Upper lobe of left lung (tissue), 6 donors: ENCODE data around the gene AHRR. TPM values are rescaled to one million over a fixed set of nuclear protein-coding genes. Genes with fewer than 3 reads are reported as not detected.
A peak's percentile ranks its signal among the peaks of the same experiment; 100 is the strongest.

Experiments used
- ATAC-seq, 2 donors: fragments of 200-7000 bp; cut with Tn5 transposase; one replicate each; pipeline ENCODE4 v1.9.1; 2022; ENCODE audit warnings: mild to moderate bottlenecking in 2 of 2, moderate library complexity in 2 of 2; ENCODE audit not compliant: low FRiP score in 2 of 2
- DNase-seq, 2 donors: peaks; one replicate each; pipeline ENCODE4 v3.0.0-alpha.2; 2019 to 2020
- H3K27ac ChIP-seq, 4 donors: fragments of 200-600 bp; sonication (generic); one replicate each; pipeline ENCODE4 v1.5.1; 2016 to 2019
- H3K27me3 ChIP-seq, 4 donors: fragments of 200-600 bp; sonication (generic); one replicate each; pipeline ENCODE4 v1.5.1; 2017 to 2019
- H3K36me3 ChIP-seq, 4 donors: fragments of 200-600 bp; sonication (generic); one replicate each; pipeline ENCODE4 v1.5.1; 2016 to 2019
- H3K4me1 ChIP-seq, 4 donors: fragments of 200-600 bp; sonication (generic); one replicate each; pipeline ENCODE4 v1.5.1; 2018 to 2019
- H3K4me3 ChIP-seq, 4 donors: fragments of 200-600 bp; sonication (generic); one replicate each; pipeline ENCODE4 v1.5.1; 2017 to 2019; ENCODE audit warnings: mild to moderate bottlenecking in 2 of 4, moderate library complexity in 1 of 4
- H3K9me3 ChIP-seq, 4 donors: fragments of 200-600 bp; sonication (generic); one replicate each; pipeline ENCODE4 v1.5.1; 2018 to 2019
- CTCF ChIP-seq, 6 experiments: fragments of 450-650 bp in 4 of 6; fragments of 200-600 bp in 2 of 6; sonication (generic) in 2 of 6; IDR thresholded peaks; one replicate each; pipeline ENCODE4 v1.5.1; 2016 to 2019; ENCODE audit warnings: antibody characterized with exemption in 6 of 6
- EP300 ChIP-seq, 4 donors: sonication (generic); formaldehyde crosslinking; IDR thresholded peaks; one replicate each; pipeline ENCODE4 v1.5.1; 2017; ENCODE audit warnings: antibody characterized with exemption in 4 of 4, control low read depth in 2 of 4
- POLR2A ChIP-seq, 4 donors: fragments of 450-650 bp; IDR thresholded peaks; one replicate each; pipeline ENCODE4 v1.5.1; 2016 to 2017; ENCODE audit warnings: antibody characterized with exemption in 4 of 4, mild to moderate bottlenecking in 2 of 4
- POLR2AphosphoS5 ChIP-seq, 2 donors: sonication (generic); formaldehyde crosslinking; IDR thresholded peaks; one replicate each; pipeline ENCODE4 v1.5.1; 2017; ENCODE audit warnings: antibody characterized with exemption in 2 of 2
- WGBS, 2 donors: methylation state at CpG; one replicate each; pipeline ENCODE4 v1.1.5; 2017 to 2018; 5-methylcytosine and 5-hydroxymethylcytosine counted together
- total RNA-seq, 6 donors: library from RNA; depleted of rRNA in 4 of 6; stranded (reverse); fragments of >200 nt in 4 of 6; gene quantifications; one replicate each; pipeline versions ENCODE4 v1.1.0 to v1.2.1, GENCODE V29; 2016 to 2021
- donor health status: DM: no; HTN: no; CAD: no; lungs with moderate emphysema.
- donor health status: DM: no; HTN: yes; CAD: no; lungs with severe emphysema.

AHRR gene
- total RNA-seq, 6 donors from 2014 or later, result 1.3 to 8.6 (median 4.4) TPM

- Histone ChIP-seq H3K9me3 (no peaks in the 10 kb centered on the region), H3K27ac (no peak overlapping the region), H3K4me3 (no peak overlapping the region), H3K4me1 (peaks cover 0 to 4% (median 0%) of the 10 kb centered on the region in 4 donors), H3K36me3 (no peaks in the 10 kb centered on the region), H3K27me3 (peaks cover 0 to 24% (median 10%) of the 10 kb centered on the region in 4 donors)
- no peak for TF ChIP-seq EP300 (IDR thresholded peaks at IDR 0.05)
- TF ChIP-seq POLR2A (IDR thresholded peaks at IDR 0.05), result no peak
- no peak for TF ChIP-seq CTCF (IDR thresholded peaks at IDR 0.05)
- TF ChIP-seq POLR2AphosphoS5 (IDR thresholded peaks at IDR 0.05), result no peak
- DNase-seq (peak in 1 of 2 donors; percentile 59), ATAC-seq (no peak)
- WGBS, 2 donors, result 72 to 80% methylated on average over 1 to 22 of the region's 24 CpGs
Measured at GRCh38 chr5:482021-482420, 160.5 kb downstream of the AHRR start.

- Histone ChIP-seq H3K9me3 (no peaks in the 10 kb centered on the region), H3K27ac (no peak overlapping the region), H3K4me1 (peaks cover 0 to 4% (median 0%) of the 10 kb centered on the region in 4 donors), H3K4me3 (no peak overlapping the region), H3K27me3 (peaks cover 0 to 22% (median 9%) of the 10 kb centered on the region in 4 donors), H3K36me3 (no peaks in the 10 kb centered on the region)
- no peak for ATAC-seq
- 94 to 97% methylated on average over 12 to 27 of the region's 27 CpGs for WGBS, 2 donors
- TF ChIP-seq CTCF (IDR thresholded peaks at IDR 0.05), result no peak
- TF ChIP-seq POLR2AphosphoS5 (IDR thresholded peaks at IDR 0.05), result no peak
- TF ChIP-seq EP300 (IDR thresholded peaks at IDR 0.05), result no peak
- TF ChIP-seq POLR2A (IDR thresholded peaks at IDR 0.05), result no peak
- DNase-seq, result peak in 1 of 2 donors; percentile 81
Measured at GRCh38 chr5:482506-482905, 161.0 kb downstream of the AHRR start.

DNA sequence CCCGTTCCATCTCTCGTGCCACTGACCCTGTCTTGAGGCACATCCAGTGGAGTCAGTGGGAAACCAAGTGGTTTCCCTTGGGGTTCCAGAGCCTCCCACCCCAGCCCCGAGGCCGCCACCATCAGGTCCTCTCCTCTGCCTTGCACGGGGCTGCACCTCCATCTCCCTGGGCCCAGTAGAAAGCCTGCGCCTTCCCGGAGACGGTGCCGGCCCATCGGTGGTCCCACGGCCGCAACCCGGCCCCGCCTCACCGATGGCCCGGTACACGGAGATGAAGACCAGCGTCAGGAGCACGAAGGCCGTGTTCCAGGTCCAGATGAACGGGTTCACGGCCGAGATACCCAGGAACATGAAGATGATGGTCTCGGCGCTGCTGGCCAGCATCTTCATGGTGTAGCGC lies 161.5 kb downstream of the AHRR start:
- Histone ChIP-seq H3K27ac (no peak overlapping the region), H3K27me3 (peaks cover 0 to 20% (median 6%) of the 10 kb centered on the region in 4 donors), H3K4me1 (peaks cover 0 to 4% (median 0%) of the 10 kb centered on the region in 4 donors), H3K9me3 (no peaks in the 10 kb centered on the region), H3K4me3 (no peak overlapping the region), H3K36me3 (no peaks in the 10 kb centered on the region)
- peak in 1 of 2 donors; percentile 78 for DNase-seq
- TF ChIP-seq EP300 (IDR thresholded peaks at IDR 0.05), result no peak
- no peak for TF ChIP-seq POLR2AphosphoS5 (IDR thresholded peaks at IDR 0.05)
- no peak for TF ChIP-seq POLR2A (IDR thresholded peaks at IDR 0.05)
- no peak for TF ChIP-seq CTCF (IDR thresholded peaks at IDR 0.05)
- 92 to 95% methylated on average over 25 to 26 of the region's 26 CpGs for WGBS, 2 donors
- no peak for ATAC-seq

GRCh38 chr5:483434-484140 lies 162.1 kb downstream of the AHRR start:
- H3K4me3 ChIP-seq, result no peak overlapping the region
- ATAC-seq (no peak), DNase-seq (peak in 1 of 2 donors; percentile 74)
- TF ChIP-seq CTCF (IDR thresholded peaks at IDR 0.05) (no peak), POLR2A (IDR thresholded peaks at IDR 0.05) (no peak), POLR2AphosphoS5 (IDR thresholded peaks at IDR 0.05) (no peak), EP300 (IDR thresholded peaks at IDR 0.05) (no peak)
- 40 to 64% methylated on average over 3 to 27 of the region's 34 CpGs for WGBS, 2 donors
- H3K27ac ChIP-seq, result no peak overlapping the region
- no peaks in the 10 kb centered on the region for H3K9me3 ChIP-seq
- no peaks in the 10 kb centered on the region for H3K36me3 ChIP-seq
- peaks cover 0 to 14% (median 4%) of the 10 kb centered on the region in 4 donors for H3K27me3 ChIP-seq
- peaks cover 0 to 4% (median 0%) of the 10 kb centered on the region in 4 donors for H3K4me1 ChIP-seq
